WERI-Rb-1 (cell line): ENCODE results near the gene SMIM5.
A peak's percentile ranks its signal among the peaks of the same experiment; 100 is the strongest.

Source experiments
- DNase-seq: peaks from one replicate; pipeline ENCODE4 v3.0.0-alpha.2; 2020
- H3K27ac ChIP-seq: fragments of 250-450 bp; sonication (Bioruptor Pico); 2 replicates; pipeline ENCODE4 v1.5.1; 2020; ENCODE audit warnings: mild to moderate bottlenecking, moderate library complexity
- H3K27me3 ChIP-seq: fragments of 250-450 bp; sonication (Bioruptor Pico); 2 replicates; pipeline ENCODE4 v1.5.1; 2021; ENCODE audit warnings: mild to moderate bottlenecking, low read depth, moderate library complexity; ENCODE audit not compliant: insufficient read depth, severe bottlenecking
- H3K36me3 ChIP-seq: fragments of 250-450 bp; sonication (Bioruptor Pico); 2 replicates; pipeline ENCODE4 v1.5.1; 2020; ENCODE audit warnings: mild to moderate bottlenecking, moderate library complexity
- H3K4me3 ChIP-seq: 2 replicates; pipeline ENCODE4 v1.5.1; 2011; ENCODE audit warnings: low read depth, mild to moderate bottlenecking, control low read depth, low read length
- H3K9me3 ChIP-seq: fragments of 250-450 bp; sonication (Bioruptor Pico); 2 replicates; pipeline ENCODE4 v1.5.1; 2021; ENCODE audit warnings: mild to moderate bottlenecking, moderate library complexity; ENCODE audit not compliant: severe bottlenecking
- TF ChIP-seq, protein P1 (sequence below): IDR thresholded peaks from 2 replicates; pipeline ENCODE4 v1.5.1; 2011; ENCODE audit warnings: low read depth, mild to moderate bottlenecking, control low read depth, inconsistent platforms, low read length

Gene SMIM5

DNA sequence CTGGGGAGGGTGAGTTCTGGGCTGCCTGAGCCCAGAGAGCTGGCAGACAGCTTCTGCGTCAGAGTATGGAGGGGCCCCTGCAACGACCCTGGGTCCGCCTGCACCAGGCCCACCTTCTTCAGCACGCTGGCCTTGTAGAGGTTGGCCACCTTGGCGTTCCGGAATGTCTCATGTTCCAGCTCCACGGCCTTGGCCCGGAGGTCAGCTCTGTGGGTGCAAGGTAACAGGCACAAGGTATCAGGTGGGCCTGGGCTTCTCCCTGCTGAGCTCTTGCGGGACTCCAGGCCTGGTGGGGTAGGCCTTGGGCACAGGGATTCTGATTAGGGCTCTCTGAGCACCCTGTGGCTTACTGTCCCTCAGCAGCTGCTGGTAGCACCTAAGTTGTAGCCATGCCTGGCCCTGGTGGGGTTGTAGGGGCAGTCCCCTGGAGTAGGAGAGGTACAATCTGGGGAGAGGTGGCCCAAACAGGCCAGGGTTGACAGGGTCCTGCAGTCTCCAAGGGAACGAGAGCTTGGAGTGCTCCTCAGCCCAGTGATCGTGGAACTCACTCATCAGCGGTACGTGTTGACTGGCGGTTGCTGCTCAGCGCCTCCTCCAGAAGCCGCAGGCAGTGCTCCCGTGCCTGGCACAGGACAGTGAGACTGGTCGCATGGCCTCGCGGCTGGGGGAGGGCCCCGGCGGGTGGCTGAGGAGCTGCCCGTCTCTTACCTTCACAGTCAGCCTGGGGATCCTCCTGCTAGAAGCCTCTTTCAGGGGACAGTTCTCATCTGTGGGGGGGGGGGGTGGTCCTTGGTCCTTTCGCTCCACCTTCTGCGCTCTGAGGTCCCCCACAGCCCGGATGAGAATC, 2.9 kb upstream of the SMIM5 start:
- no peaks in the 10 kb centered on the region for H3K27me3 ChIP-seq
- peak overlapping the region; percentile 8; the same call in 1 of the 2 replicates for H3K27ac ChIP-seq
- no peak overlapping the region for H3K4me3 ChIP-seq
- DNase-seq = no peak
- H3K36me3 ChIP-seq = peaks cover 18% of the 10 kb centered on the region
- TF ChIP-seq, protein P1, sequence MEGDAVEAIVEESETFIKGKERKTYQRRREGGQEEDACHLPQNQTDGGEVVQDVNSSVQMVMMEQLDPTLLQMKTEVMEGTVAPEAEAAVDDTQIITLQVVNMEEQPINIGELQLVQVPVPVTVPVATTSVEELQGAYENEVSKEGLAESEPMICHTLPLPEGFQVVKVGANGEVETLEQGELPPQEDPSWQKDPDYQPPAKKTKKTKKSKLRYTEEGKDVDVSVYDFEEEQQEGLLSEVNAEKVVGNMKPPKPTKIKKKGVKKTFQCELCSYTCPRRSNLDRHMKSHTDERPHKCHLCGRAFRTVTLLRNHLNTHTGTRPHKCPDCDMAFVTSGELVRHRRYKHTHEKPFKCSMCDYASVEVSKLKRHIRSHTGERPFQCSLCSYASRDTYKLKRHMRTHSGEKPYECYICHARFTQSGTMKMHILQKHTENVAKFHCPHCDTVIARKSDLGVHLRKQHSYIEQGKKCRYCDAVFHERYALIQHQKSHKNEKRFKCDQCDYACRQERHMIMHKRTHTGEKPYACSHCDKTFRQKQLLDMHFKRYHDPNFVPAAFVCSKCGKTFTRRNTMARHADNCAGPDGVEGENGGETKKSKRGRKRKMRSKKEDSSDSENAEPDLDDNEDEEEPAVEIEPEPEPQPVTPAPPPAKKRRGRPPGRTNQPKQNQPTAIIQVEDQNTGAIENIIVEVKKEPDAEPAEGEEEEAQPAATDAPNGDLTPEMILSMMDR = no peak
- no peaks in the 10 kb centered on the region for H3K9me3 ChIP-seq

DNA sequence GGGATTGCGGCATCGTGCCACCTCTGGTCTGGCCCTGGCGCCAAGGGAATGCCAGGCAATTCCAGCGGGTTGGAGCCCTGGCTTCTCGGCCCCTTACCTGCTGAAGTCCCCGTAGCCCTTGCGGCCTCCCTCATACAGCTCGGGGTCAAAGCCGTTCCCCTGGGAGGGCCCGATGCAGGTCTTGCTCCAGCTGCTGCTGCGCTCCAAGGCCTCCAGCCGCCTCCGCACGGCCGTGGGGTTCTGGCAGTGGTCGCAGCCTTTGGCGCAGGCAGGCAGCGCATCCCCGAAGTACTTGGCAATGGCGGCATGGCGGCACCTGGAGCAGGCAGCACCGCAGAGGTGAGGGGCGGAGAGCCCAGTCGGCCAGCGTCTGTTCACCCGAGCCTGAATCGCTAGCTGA, 1.9 kb upstream of the SMIM5 start:
- Histone ChIP-seq H3K36me3 (peaks cover 15% of the 10 kb centered on the region), H3K9me3 (no peaks in the 10 kb centered on the region), H3K4me3 (no peak overlapping the region), H3K27ac (no peak overlapping the region), H3K27me3 (no peaks in the 10 kb centered on the region)
- no peak for DNase-seq
- TF ChIP-seq, protein P1 = no peak

DNA sequence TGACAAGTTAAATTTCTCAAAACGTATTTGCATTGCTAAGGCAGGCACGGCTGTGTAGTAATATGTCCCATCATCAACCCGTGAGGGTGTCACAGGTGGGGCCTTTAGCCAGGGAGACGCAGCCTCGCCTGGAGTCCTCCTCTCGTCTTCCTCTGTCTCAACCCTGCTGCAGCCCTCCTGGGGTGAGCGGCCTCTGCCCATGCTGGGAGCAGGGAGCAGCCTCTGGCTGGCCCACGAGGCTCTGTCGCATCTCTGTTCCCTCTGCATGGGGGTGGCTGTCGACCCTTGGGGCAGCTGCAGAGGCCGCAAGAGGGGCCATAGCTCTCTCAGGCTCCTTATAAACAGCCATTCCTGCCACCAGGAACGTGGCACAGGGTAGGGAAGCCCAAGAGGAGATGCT, 806 bp upstream of the SMIM5 start:
- Histone ChIP-seq H3K4me3 (no peak overlapping the region), H3K36me3 (peaks cover 5% of the 10 kb centered on the region; the same call in 1 of the 2 replicates), H3K27ac (no peak overlapping the region)

DNA sequence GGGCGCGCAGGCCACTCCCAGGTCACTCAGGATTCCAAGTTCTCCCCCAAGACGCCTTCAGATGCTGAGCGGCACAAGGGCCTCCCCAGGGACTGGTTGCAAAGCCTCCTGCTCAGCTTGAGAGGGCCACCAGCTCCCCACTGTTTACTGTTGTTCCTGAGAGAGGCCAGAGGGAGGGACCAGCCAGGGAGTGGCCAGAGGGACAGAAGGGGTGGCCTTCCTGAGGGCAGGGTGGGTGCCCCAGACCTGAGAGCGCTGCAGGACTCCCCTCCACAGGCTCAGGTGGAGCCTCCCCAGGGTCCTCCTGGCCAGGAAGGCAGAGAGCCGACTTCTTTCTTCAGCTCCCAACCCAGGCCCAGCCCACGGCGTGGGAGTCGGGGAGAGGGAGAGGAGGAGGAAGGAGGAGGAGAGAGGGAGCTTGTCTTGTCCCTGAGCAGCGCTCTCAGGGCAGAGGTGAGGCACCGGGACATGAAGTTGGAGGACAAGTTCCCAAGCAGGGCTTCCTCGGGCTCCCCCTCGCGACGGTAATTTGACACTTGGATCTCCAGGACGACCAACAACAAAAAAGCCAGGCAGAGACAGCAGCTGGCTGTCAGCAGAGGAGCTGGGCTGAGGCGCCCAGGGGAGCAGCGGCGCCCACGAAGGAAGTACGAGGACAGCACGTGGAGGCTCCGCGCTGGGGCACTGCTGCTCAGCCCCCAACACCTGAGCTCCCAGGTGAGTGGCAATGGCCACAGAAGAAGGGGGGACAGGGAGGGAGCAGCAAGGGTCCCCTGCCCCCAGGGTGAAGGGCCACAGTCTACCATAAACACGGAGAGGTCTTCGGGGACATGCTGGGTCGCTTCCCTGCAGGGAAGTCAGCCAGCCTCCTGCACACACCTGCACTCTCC, 497 bp downstream of the SMIM5 start:
- Histone ChIP-seq H3K4me3 (peak overlapping the region; percentile 24), H3K9me3 (no peaks in the 10 kb centered on the region), H3K36me3 (peaks cover 3% of the 10 kb centered on the region), H3K27me3 (no peaks in the 10 kb centered on the region), H3K27ac (peak overlapping the region; percentile 73)
- TF ChIP-seq, protein P1 = peak; percentile 92
- peak; percentile 97 for DNase-seq

More for the DNA sequence above, 806 bp upstream of the SMIM5 start:
- TF ChIP-seq, protein P1 = no peak
- DNase-seq = no peak
- Histone ChIP-seq H3K9me3 (no peaks in the 10 kb centered on the region), H3K27me3 (no peaks in the 10 kb centered on the region)

DNA sequence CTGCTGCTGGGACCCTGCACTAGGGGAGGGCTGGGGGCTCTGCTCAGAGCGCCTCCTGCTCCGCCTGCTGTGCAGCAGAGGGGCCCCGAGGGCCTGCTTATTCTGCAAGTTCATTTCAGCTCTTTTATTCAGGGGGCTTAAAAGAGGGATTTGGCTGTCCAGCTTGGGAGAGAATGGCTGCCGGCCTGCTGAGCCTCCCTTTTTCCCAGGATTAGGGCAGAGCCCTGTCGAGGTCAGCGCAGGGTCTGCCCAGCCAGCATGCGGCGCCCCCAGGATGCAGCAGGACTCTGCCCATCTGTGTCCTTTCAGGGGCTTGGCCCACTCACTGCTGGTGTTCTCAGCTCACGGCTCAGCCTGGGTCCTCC, 1.1 kb downstream of the SMIM5 start:
- DNase-seq = peak; percentile 65
- Histone ChIP-seq H3K36me3 (peaks cover 3% of the 10 kb centered on the region), H3K27me3 (no peaks in the 10 kb centered on the region), H3K9me3 (no peaks in the 10 kb centered on the region), H3K27ac (peak overlapping the region; percentile 73), H3K4me3 (peak overlapping the region; percentile 24)
- TF ChIP-seq, protein P1 = peak; percentile 14; the same call in 1 of the 2 replicates
